ENCODE data around the gene PTPRN2.
A peak's percentile ranks its signal among the peaks of the same experiment; 100 is the strongest.
"Not testable (repeated sequence)": the region's sequence is repeated elsewhere in the genome, so short reads cannot be mapped to it uniquely, and the experiment has no call there.

The PTPRN2 gene

DNA sequence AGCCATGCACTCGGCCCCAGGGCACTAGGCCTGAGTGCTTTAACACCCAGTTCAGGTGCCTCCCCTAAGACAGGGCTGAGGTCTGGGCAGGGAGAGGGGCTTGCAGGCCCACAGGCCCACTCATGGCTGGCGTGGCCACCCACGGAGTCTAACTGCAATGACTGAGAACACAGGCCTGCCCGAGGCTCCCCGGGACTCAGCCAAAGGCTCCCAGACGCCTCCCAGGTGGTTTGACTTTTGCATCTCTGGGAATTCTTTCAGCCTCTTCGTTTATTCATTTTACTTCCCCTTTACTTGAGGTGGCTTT lies 37.3 kb downstream of the PTPRN2 start:
- no peak for DNase-seq

DNA sequence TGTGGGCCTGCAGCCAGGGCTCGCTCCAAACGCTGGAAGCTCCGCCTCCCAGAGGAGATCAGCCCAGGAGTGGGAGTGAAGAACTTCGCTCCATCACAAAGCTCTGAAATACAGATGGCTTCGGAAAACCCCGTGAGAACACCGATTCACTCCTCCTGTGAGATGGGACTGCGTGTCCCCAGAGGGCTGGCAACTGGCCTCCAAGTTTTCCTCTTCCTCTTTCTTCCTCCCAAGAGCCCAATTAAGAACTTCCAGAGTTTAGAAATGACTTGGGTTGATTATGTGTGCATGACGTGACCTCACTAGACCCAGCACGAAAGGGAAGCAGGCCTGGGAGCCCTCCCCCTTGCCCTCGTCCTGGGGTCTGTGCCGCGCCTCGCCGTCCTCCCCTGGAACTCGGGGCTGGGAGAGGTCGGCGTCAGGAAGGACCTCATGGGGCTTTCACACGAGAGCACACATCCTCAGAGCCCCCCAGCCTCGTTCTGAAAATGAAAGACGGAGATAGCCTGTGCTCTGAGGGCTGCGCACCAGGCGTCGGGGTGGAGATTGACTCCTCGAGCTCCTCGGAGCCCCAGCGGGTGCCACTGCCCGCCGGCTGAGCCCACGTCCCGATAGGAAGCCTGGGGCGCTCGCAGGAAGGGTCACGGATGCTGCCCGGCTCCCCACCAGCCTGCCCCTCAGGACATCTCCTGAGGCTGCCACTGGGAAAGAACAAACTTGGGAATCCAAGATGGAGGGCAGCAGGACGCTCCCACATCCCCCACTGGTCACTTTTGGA lies 37.8 kb downstream of the PTPRN2 start:
- DNase-seq, result no peak

DNA sequence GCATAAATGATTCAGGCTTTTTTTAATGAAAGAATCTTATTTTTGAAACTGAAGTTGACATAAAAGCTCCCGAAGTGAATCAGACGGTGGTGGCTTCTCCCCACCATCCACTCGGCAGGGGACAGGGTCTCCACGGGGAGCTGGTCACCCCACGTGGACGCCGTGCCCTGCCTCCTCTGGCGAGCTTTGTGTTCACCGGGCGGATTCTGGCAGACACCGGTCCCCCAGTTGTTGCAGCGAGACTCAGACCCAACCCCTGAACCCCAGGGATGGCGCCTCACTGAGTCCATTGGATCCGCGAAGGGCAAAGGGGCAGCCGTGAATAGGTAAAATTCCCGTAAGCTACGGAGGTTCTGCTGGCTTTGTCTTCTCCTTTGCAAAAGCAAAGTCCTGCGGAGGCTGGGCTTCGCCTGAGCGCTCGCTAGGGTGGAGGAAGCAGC lies 38.4 kb downstream of the PTPRN2 start:
- peak; percentile 17 for DNase-seq

DNA sequence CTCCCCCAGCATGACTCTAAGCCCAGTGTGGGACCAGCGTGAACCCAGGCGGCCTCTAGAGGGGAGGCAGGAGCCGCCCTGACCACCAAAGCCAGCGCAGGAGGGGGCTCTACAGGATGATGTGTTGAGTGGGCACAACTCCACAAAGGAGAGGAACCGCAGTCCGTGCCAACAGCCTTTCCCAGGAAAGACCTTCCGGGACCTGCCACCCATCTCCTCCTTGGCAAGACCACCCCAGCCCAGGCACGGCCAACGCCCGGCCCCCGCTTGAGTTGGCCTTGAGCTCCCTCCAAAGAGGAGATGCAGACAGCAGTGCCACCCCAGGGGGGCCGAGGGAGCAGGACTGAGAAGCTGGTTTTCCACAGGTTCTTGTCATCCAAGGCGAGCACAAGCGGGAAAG lies 38.9 kb downstream of the PTPRN2 start:
- DNase-seq, result no peak

DNA sequence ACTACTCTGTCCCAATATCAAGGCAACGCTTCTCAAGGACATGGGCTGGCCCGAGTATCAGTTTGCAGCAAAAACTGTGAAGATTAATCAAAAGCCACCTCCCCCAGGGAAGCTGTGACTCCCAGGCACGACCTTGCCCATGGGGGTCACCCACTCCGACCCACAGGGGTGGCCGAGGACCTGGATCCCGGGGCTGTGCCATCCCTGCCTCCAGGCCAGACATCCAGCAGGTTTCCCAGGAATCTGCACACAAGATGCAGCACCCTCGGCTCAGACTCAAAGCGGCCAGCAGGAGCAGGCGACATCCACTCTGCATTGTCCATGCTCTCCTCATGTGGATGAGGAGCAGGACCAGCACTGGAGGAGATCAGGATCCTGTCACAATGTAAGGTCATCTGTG lies 39.8 kb downstream of the PTPRN2 start:
- DNase-seq, result no peak

DNA sequence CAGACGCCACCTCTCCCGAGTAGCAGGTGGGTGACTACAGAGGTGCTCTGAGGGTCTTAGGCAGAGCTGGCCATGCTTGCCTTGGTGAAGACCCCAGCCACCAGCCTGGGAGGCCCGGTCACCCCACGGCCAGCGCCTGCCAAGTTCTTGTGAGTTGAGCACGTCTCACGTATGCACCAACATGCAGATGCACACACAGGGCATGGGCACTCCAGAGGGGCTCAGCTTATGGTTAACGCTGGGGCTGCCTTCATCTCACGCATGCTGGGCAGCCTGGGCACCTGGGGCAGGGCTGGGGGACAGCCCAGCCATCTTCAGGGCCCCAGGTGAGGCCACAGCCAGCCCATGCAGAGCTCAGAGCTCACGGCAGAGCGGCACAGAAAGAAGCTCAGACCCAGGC lies 41.0 kb downstream of the PTPRN2 start:
- DNase-seq, result no peak

DNA sequence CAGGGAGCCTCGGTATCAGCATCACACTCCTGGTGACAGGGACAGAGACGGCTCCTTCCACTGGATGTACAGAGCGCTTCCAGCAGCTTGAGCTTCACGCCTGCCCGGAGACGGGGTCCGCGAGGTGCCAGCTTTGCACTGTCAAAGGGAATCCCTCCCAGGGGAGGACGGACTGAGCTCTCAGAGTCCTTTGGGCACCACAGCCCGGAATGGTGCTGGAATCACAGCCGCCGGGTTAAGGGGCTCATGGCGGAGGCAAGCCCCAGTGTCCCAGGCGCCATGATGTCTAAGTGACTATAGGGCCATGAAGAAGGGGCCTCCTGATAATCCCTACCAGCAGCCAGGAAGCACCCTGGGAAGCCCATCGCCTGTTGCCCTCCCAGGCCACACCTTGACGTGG lies 41.4 kb downstream of the PTPRN2 start:
- DNase-seq, result no peak

DNA sequence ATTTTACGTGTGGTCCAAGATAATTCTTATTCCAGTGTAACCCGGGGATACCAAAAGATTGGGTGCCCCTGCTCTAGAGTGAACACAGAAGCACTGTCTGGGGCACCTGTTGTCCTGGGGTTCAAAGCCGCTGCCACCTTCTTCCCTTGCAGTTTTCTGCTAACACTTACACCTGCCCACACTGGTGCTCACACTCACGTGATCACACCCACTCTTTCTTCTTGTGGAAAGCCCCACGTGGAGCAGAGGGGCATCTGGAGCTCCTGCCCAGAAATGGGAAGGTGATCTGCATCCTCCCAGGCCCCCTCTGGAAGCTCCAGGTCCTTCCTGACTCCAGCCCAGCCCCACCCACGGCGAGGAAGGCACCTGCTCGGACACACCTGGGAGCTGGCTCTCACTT lies 42.9 kb downstream of the PTPRN2 start:
- no peak for DNase-seq

DNA sequence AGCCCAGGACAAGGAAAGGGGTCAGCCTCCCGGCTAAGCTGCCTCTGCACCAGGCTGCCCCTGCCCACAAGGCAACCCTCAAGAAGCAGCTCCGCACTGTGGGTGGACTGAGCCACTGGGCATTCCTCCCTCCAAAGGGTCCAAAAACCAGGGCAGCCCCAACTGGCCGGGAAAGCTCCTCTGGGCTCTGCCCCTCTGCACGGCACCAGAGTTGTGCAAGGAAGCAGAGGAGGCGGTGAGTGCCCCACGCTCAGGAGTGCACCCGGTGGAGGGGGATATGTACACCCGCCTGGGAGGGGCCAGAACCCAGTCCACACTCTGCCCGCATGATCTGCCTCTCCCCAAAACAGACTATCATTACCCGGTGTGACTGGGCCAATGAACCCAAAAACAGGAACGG lies 43.8 kb downstream of the PTPRN2 start:
- no peak for DNase-seq

DNA sequence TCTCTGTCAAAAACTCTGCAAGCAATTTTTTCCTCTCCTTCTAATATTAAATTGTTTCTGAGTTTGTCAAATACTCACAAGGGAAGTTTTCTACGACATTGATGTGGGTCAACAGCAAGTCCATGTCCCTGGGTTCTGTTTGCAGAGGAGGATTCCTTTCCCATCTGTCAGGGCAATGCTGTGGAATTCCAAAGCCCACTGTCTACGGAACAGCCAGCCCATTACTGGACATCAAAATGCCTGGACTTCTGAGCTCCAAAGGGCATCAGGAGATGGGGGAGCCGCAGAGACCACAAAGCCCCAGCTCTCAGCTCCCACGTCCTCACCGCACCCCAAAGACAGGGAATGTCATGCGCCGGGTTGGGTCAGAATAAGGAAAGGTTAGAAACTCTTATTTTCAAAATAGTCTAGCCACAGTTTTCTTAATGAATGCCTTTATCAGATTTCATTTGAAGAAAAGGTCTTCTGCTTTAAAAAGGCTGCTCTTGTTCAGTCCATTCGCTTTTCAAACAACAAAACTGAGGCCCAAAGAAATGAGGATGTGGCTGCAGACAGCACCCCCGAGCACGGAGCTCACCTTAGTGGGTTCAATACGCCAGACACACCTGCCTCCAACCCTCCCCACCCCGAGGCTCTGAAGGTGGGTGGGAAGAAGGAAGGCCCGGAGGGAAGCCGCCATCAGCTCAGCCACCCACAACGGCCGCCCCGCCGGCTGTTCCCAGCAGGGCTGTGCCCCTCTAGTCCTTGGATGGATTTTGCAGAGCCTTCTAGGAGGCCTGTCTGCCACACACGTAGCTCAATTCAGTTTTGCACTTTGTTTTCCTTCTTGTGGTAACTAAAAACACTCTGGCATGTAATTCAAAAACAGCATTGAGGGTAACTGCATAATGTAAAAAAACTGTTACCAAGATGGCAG lies 44.7 kb downstream of the PTPRN2 start:
- DNase-seq, result no peak

DNA sequence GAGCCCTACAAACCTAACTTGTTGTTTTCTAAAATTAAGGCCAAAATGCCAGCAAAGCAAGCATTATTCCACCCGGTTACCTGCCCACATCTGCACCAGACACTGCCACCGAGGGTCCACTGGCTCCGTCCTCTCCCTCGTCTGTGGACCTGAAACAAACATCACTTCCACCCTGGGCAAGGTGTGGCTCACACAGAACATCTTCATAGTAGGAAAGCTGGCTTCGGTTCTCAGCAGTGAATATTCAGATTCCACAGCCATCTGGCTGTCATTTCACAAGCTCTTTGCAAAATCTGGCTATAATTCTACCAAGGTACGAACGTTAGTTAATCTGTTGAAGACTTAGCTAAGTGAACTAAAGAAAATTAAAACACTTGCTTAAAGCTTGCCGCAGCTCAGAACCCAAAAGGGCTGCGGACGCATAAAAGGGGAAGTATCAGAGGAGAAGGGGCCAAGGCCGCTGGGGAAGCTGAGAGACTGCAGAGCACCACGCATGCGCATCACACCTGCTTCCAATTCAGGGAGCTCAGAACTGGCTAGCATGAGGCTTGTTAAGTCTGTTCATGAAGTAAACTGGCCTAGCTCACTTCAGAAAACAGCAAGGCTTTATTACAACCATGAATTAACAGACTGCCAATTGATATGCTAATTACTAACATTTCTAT lies 46.1 kb downstream of the PTPRN2 start:
- no peak for DNase-seq

DNA sequence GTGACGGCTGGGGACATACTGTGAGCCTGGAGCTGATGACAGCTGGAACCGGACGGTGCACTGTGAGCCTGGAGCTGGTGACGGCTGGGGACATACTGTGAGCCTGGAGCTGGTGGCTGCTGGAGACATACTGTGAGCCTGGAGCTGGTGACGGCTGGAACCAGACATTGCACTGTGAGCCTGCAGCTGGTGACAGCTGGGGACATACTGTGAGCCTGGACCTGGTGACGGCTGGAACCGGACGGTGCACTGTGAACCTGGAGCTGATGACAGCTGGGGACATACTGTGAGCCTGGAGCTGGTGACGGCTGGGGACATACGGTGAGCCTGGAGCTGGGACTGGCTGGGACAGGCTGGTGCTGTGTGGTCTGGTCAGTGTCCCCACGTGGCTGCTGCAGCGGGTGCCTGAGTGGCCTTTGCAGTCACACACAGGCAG lies 47.9 kb downstream of the PTPRN2 start:
- no peak for DNase-seq

DNA sequence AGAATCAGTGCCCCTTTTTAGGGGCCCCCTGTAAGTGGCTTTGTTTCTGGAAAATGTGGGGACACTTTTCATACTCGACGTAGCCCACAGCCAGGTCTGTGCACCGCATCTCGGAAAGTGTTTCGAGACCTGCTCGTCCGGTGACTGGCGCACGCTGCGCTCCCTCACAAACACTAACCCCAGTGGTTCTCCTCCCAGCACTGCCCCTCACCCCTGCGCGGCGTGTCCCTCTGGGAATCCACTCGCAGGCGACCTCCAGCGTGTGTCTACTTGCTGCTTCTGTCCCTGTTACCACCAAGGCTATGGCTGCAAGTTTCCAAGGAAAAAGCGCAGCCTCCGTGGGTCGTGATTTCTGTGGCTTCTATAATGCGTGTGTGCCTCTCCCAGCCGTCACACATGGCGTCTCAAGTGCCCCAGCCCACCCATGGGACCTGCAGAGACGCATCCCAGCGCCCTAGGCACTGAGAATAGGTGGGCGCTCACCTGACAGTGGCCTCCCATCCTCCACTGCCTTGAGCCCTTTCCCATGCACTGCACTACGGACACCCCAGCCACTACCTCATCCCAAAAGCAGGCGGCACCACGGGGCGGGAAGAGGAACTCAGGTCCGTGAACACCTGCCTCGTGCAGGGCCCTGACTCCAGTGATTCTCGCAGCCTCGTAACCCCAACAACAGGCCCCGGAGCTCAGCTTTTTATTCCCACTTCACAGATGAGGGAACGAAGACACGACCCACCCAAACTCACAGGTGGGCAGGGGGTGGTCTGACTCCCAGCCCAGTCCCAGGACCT lies 49.3 kb downstream of the PTPRN2 start:
- no peak for DNase-seq

DNA sequence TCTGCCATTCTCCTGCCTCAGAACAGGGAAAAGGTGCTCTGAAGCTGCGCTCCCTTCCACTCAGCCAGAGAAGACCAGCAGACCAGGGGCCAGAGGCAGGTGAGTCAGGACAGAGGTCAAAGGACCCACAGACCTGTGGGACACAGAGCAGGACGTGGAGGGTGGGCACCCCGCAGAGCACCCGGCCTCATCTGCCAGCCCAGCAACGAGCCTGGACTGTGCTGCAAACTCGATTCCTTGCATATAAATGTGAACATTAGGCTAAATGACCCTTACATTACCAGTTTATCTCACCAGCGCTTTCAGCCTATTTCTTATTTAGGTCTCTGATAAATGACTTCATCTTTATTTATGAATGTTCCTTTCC lies 50.1 kb downstream of the PTPRN2 start:
- no peak for DNase-seq

DNA sequence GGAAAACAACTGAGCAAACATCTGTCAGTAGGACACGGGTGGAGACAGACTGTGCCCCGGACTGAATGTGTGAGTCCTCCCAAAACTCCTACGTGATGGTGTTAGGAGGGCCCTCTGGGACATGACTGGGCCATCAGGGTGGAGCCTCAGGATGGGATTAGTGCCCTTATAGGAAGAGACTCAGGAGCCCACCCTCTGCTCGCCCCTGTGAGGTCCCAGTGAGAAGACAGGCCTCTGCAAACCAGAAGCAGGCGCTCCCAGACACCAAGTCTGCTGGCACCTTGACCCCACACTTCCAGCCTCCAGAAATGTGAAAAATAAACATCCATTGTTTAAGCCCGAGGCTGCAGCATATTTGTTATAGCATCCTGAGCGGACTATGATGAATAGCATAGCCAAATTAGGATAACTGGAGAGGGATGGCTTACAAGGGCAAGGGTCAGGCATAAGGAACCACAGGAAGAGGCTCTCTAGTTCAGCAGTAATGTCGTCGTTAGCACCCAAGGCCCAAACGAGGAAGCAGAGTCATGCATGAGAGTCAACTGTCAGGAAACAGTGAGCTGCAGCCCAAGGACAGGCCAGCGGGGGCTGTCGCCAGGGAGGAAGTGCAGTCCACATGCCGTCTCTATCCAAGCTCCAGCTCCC lies 50.6 kb downstream of the PTPRN2 start:
- DNase-seq, result no peak

DNA sequence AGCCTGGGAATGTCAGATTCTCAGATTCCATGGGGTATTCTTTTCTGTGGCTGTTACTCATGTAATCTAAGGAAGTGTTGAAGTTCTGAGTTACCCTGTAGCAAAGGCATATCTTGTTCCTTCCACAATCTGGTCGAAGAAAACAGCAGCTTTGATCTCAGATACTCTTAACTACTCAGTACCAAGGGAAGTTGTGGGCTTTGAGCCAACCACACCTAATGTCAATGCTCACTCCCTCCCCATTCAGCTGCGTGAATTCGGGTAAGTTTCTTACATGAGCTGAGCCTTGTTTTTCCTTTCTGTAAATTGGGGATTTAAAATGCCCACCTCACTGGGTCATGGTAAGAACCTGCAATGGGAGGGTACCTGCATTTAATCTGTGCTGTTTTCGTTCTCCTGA lies 52.5 kb downstream of the PTPRN2 start:
- DNase-seq, result no peak

DNA sequence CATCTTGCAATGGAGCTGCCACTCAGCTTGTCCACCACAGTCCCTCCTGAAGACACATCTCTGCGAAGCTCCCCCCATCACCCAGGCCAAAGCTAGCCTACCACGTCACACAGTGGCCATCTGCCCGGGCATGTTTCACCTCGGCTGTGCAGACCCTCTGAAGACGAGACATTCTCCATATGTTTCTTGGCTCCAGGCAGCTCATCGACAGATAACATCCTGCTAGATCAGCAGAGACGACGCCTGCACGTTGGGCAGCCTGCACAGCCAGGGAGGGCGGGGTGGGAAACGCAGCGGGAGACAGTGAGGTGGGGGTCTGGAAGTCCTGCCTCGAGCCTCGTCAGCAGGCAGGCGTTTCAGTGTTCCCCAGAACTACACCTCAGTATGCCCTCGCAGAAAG lies 53.0 kb downstream of the PTPRN2 start:
- DNase-seq, result no peak

DNA sequence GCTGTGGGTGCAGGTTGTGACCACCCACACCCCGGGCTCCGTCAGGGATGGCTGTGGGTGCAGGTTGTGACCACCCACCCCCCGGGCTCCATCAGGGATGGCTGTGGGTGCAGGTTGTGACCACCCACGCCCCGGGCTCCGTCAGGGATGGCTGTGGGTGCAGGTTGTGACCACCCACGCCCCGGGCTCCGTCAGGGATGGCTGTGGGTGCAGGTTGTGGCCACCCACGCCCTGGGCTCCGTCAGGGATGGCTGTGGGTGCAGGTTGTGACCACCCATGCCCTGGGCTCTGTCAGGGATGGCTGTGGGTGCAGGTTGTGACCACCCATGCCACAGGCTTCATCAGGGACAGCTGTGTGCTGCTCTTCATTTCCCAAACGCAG lies 53.5 kb downstream of the PTPRN2 start:
- DNase-seq, result not testable (repeated sequence)

DNA sequence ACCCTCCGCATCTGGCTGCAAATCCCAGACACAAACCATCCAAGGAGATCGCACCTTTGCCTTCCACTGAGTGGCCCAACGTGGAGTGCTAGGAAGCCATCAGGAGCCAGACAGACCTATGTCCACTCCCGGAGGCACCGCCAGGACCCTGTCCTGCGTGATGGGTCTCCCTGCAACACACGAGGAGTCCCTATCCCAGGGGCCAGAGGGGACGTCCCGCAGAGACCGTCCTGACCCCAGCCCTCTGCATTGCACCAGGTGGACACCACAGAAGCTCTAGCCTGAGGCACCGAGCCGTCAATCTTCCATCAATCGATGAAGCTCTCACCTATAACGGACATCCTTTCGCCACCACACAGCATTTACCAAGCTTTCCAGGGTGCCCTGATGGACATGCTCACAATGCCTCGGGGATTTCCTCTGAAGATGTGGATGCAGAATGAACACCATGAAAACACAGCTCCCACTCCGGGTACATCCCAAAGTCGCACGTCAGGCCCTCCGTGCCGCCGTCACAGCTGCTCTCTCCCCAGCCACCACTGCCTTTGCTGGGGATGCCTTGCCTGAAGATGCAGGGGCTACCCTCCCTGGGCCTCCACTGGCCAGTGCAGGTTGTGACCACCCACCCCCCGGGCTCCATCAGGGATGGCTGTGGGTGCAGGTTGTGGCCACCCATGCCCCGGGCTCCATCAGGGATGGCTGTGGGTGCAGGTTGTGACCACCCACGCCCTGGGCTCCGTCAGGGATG lies 54.1 kb downstream of the PTPRN2 start:
- DNase-seq, result no peak

DNA sequence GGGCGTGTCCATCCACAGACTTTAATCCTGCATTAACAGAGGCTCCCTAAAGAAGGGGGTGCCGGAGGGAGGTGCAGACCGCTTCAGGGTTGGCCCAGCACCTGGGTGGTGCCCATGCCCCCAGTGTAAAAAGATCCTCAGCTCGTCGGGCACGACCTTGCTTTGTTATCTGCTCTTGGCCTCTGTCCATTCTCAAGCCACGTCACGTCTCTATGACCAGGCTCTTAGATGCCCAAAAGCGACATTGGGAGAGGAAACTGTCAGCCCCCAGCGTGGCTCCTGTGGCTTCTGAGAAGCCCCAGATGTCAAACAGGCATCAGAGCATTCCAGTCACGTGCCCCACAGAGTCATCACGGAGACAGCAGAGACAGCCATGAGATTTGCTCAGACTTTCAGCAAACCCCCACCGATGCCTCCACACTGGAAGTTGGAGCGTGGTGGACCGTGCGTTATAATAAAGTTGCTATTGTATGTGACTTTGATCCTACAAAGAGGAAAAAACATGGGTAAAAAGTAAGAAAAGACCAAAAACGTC lies 55.5 kb downstream of the PTPRN2 start:
- no peak for DNase-seq

DNA sequence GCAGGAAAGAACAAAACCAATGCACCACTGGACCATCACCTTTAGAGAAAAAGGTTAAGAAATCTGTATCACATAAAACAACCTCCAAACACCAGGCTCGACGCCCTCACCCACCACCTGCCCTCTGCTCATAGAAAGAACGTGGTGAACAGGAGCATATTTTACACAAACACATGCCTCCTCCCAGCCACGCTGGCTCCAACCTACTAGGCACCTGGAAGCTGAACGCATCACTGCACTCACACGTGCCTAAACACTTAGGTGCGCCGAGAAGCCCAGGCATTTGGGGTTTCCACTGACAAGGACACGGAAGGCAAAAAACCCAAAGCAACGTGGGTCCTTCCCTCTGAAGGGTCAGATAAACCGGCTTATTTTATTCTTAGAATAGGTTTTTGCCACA lies 56.0 kb downstream of the PTPRN2 start:
- DNase-seq, result peak; percentile 47
